ENCODE data around the gene SATL1.

- TF ChIP-seq YY1 (IDR thresholded peaks at IDR 0.05; ENCODE audit: insufficient read depth, insufficient read length) (no peak), ZNF274 (IDR thresholded peaks at IDR 0.05; ENCODE audit: low read depth, low read length) (no peak)
These were observed 132.2 kb downstream of the SATL1 start for GRCh38 chrX:85111347-85111746.

Measured in NT2/D1 (cell line).